ENCODE data around the gene MPDZ. TPM values are rescaled to one million over a fixed set of nuclear protein-coding genes. Genes with fewer than 3 reads are reported as not detected.

Gene MPDZ
- total and polyA plus RNA-seq, 2 of the 13 experiments (the other 11 are each of a cell fraction or from before 2014, with no cell fraction given), result 12.4 to 14.7 TPM

- Histone ChIP-seq H3K4me3 (replicated peaks in 1 of 3; ENCODE audit: insufficient read depth in 1 of 3, low read depth in 2 of 3, low read length in 3 of 3) (no peak overlapping the region), H3K4me1 (ENCODE audit: insufficient read depth, low read length) (no peaks in the 10 kb centered on the region), H4K20me1 (ENCODE audit: insufficient read depth, low read length) (no peaks in the 10 kb centered on the region), H3K27me3 (ENCODE audit: control insufficient read depth in 1 of 2, insufficient read depth in 2 of 2, low read length in 2 of 2) (no peaks in the 10 kb centered on the region), H3K9ac (ENCODE audit: insufficient read depth, low read depth, low read length) (no peak overlapping the region), H3K27ac (ENCODE audit: extremely low read length, insufficient read depth, low read length) (no peak overlapping the region), H3K4me2 (ENCODE audit: low read depth, low read length) (no peak overlapping the region), H2AFZ (ENCODE audit: low read length) (no peak overlapping the region), H3K9me3 (ENCODE audit: low read length) (no peaks in the 10 kb centered on the region), H3K36me3 (replicated peaks in 1 of 2; ENCODE audit: control insufficient read depth in 1 of 2, insufficient read depth in 2 of 2, low read length in 2 of 2) (peaks cover 0 to 2% of the 10 kb centered on the region in 2 experiments; a peak in 2 of 5 replicates), H3K79me2 (ENCODE audit: insufficient read depth, low read length) (no peaks in the 10 kb centered on the region)
- DNase-seq (ENCODE audit: low spot score), result no peak
- CTCF ChIA-PET (ENCODE audit: low intra/inter-chr PET ratio, low total read pairs), result no interaction called here
- no peak for FAIRE-seq
- no peak for TF ChIP-seq ZNF589 (CRISPR knock-in tag; conservative IDR thresholded peaks at IDR 0.05)
- TF ChIP-seq TFDP2 (CRISPR knock-in tag; IDR thresholded peaks at IDR 0.05), result no peak
- TF ChIP-seq PCBP1 (IDR thresholded peaks at IDR 0.05; ENCODE audit: borderline replicate concordance, low read depth, low read length), result no peak
- TF ChIP-seq ZNF138 (CRISPR knock-in tag; IDR thresholded peaks at IDR 0.05; ENCODE audit: low read depth), result no peak
- TF ChIP-seq FOSL1 (CRISPR knock-in tag; IDR thresholded peaks at IDR 0.05; ENCODE audit: borderline replicate concordance), result no peak
- no peak for TF ChIP-seq ZNF580 (CRISPR knock-in tag; IDR thresholded peaks at IDR 0.05; ENCODE audit: borderline replicate concordance, low read depth)
- no peak for TF ChIP-seq KLF6 (CRISPR knock-in tag; IDR thresholded peaks at IDR 0.05)
- TF ChIP-seq BRF2 (CRISPR knock-in tag; IDR thresholded peaks at IDR 0.05), result no peak
- intact Hi-C loops (cut with micrococcal nuclease; ENCODE audit: unreplicated experiment), result loop anchor here (5.0 to 10.0 kb wide), 3 partner anchors 144 to 477 kb away; no protein-coding TSS in a partner anchor
- ATAC-seq, result no peak
- in situ Hi-C loops (cut with HindIII; ENCODE audit: extremely low pct_ligation_motif_present, low pct_unique_long_range_greater_than_20kb), result no loop called here
- POLR2A ChIA-PET, result no interaction called here
- BruUV-seq (replicated peaks), result no TSS peak
- WGBS (ENCODE audit: low lambda C conversion rate), result 92% methylated on average over 1 of the region's 1 CpG
These were observed 69.2 kb downstream of the MPDZ start for GRCh38 chr9:13210306-13210705.
